ENCODE data around the gene OOSP1. TPM values are rescaled to one million over a fixed set of nuclear protein-coding genes. Genes with fewer than 3 reads are reported as not detected.
A peak's percentile ranks its signal among the peaks of the same experiment; 100 is the strongest.

The OOSP1 gene
- total RNA-seq, 3 donors from 2014 or later (not counting 1 experiment from before 2014, with no cell fraction given): 0.48 TPM; not detected in 2

DNA sequence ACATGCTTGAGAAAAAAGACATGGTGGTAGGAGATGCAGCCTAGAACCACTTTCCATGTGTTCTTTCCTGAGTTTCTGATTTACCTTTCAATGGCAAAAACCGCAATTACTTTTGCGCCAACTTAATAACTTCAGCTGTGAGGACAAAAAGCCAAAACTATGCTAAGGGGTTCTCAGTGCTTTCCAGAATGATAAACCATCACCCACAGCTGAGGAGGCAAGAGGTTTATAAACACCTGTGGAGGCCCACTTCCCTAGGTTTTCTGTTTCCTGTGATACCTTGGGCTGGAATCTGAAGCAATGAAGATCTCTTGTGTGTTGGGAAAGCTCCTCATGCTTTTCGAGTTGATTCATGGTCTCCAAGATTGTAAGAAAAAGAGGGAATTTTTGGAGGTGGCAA lies 25.5 kb downstream of the OOSP1 start, which contains the start of gene OOSP4A:
Gene OOSP4A, plus strand, starts transcription at position 301 of the 400 bp plus-strand sequence. Its CDS starts 0 bp downstream, at position 301.
- peaks cover 0 to 6% of the 10 kb centered on the region in 2 donors for H3K27me3 Mint-ChIP-seq (ENCODE audit: low read depth in 2 of 2)
- no peak within 1 kb of the TSS for H3K27ac Mint-ChIP-seq
- Histone ChIP-seq H3K36me3 (ENCODE audit: control insufficient read depth, insufficient read depth, low read length) (no peaks in the 10 kb centered on the region), H3K4me3 (ENCODE audit: low read length) (no peak within 1 kb of the TSS), H3K4me1 (ENCODE audit: control insufficient read depth, insufficient read depth, low read length) (no peaks in the 10 kb centered on the region), H3K27me3 (ENCODE audit: control insufficient read depth, insufficient read depth, low read length) (no peaks in the 10 kb centered on the region), H3K9me3 (ENCODE audit: control insufficient read depth, insufficient read depth, low read length) (no peaks in the 10 kb centered on the region), H3K27ac (ENCODE audit: low read length) (no peak within 1 kb of the TSS)
- no peaks in the 10 kb centered on the region for H3K9me3 Mint-ChIP-seq
- no peak within 1 kb of the TSS for H3K4me3 Mint-ChIP-seq
- intact Hi-C loops (cut with micrococcal nuclease): no loop called here
- DNase-seq (no peak), ATAC-seq (no peak)
- no peak for TF ChIP-seq CTCF (IDR thresholded peaks at IDR 0.05)
- 82% methylated on average over 3 of the region's 3 CpGs for WGBS (ENCODE audit: insufficient coverage)
- H3K4me1 Mint-ChIP-seq: no peaks in the 10 kb centered on the region
- H3K36me3 Mint-ChIP-seq: no peaks in the 10 kb centered on the region

GRCh38 chr11:59965424-59965823 lies 27.2 kb downstream of the OOSP1 start:
- H3K9me3 ChIP-seq (ENCODE audit: control insufficient read depth, insufficient read depth, low read length): no peaks in the 10 kb centered on the region
- Mint-ChIP-seq H3K27ac (no peak overlapping the region), H3K27me3 (ENCODE audit: low read depth in 2 of 2) (peaks cover 0 to 6% of the 10 kb centered on the region in 2 donors), H3K36me3 (no peaks in the 10 kb centered on the region), H3K4me3 (no peak overlapping the region), H3K9me3 (no peaks in the 10 kb centered on the region), H3K4me1 (no peaks in the 10 kb centered on the region)
- WGBS (ENCODE audit: insufficient coverage): 92% methylated on average over 6 of the region's 7 CpGs
- no peak for DNase-seq
- no peak for ATAC-seq
- TF ChIP-seq CTCF (IDR thresholded peaks at IDR 0.05): no peak
- H3K4me3 ChIP-seq (ENCODE audit: low read length): no peak overlapping the region
- no peaks in the 10 kb centered on the region for H3K4me1 ChIP-seq (ENCODE audit: control insufficient read depth, insufficient read depth, low read length)
- no peaks in the 10 kb centered on the region for H3K36me3 ChIP-seq (ENCODE audit: control insufficient read depth, insufficient read depth, low read length)
- no peaks in the 10 kb centered on the region for H3K27me3 ChIP-seq (ENCODE audit: control insufficient read depth, insufficient read depth, low read length)
- intact Hi-C loops (cut with micrococcal nuclease): no loop called here
- no peak overlapping the region for H3K27ac ChIP-seq (ENCODE audit: low read length)

DNA sequence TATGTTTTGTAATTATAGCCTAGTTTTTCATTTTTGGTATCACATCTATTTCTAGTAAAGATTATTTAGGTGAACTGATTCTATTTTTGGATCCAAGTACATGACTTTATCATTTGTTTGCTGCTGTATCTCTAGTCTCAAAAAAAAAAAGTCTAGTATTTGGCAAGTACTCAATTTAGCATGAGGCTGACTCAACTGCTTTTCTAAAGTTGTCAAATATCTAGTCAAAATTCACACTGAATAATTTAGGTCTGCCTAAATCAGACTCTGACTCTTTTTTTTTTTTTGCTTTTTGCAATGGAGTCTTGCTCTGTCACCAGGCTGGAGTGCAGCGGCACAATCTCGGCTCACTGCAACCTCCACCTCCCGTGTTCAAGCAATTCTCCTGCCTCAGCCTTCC lies 28.0 kb downstream of the OOSP1 start:
- DNase-seq: no peak
- no peak overlapping the region for H3K4me3 ChIP-seq (ENCODE audit: low read length)
- no peak for ATAC-seq
- no peak overlapping the region for H3K27ac ChIP-seq (ENCODE audit: low read length)
- H3K4me1 ChIP-seq (ENCODE audit: control insufficient read depth, insufficient read depth, low read length): no peaks in the 10 kb centered on the region
- Mint-ChIP-seq H3K27ac (no peak overlapping the region), H3K27me3 (ENCODE audit: low read depth in 2 of 2) (peaks cover 0 to 6% of the 10 kb centered on the region in 2 donors), H3K36me3 (no peaks in the 10 kb centered on the region), H3K9me3 (no peaks in the 10 kb centered on the region), H3K4me3 (no peak overlapping the region), H3K4me1 (no peaks in the 10 kb centered on the region)
- H3K9me3 ChIP-seq (ENCODE audit: control insufficient read depth, insufficient read depth, low read length): no peaks in the 10 kb centered on the region
- no peaks in the 10 kb centered on the region for H3K36me3 ChIP-seq (ENCODE audit: control insufficient read depth, insufficient read depth, low read length)
- no peaks in the 10 kb centered on the region for H3K27me3 ChIP-seq (ENCODE audit: control insufficient read depth, insufficient read depth, low read length)
- no peak for TF ChIP-seq CTCF (IDR thresholded peaks at IDR 0.05)
- WGBS (ENCODE audit: insufficient coverage): 88% methylated on average over 3 of the region's 3 CpGs
- intact Hi-C loops (cut with micrococcal nuclease): no loop called here

GRCh38 chr11:59967677-59968394 lies 29.6 kb downstream of the OOSP1 start:
- H3K36me3 ChIP-seq (ENCODE audit: control insufficient read depth, insufficient read depth, low read length): no peaks in the 10 kb centered on the region
- H3K9me3 Mint-ChIP-seq: no peaks in the 10 kb centered on the region
- TF ChIP-seq CTCF (IDR thresholded peaks at IDR 0.05): no peak
- H3K4me3 Mint-ChIP-seq: no peak overlapping the region
- no peak for DNase-seq
- H3K4me1 Mint-ChIP-seq: no peaks in the 10 kb centered on the region
- H3K27ac Mint-ChIP-seq: no peak overlapping the region
- no peaks in the 10 kb centered on the region for H3K9me3 ChIP-seq (ENCODE audit: control insufficient read depth, insufficient read depth, low read length)
- no peaks in the 10 kb centered on the region for H3K27me3 ChIP-seq (ENCODE audit: control insufficient read depth, insufficient read depth, low read length)
- no peak overlapping the region for H3K27ac ChIP-seq (ENCODE audit: low read length)
- H3K4me3 ChIP-seq (ENCODE audit: low read length): no peak overlapping the region
- H3K36me3 Mint-ChIP-seq: no peaks in the 10 kb centered on the region
- ATAC-seq: peak in 1 of 3 donors; percentile 61
- peaks cover 0 to 6% of the 10 kb centered on the region in 2 donors for H3K27me3 Mint-ChIP-seq (ENCODE audit: low read depth in 2 of 2)
- 78% methylated on average over 2 of the region's 3 CpGs for WGBS (ENCODE audit: insufficient coverage)
- no peaks in the 10 kb centered on the region for H3K4me1 ChIP-seq (ENCODE audit: control insufficient read depth, insufficient read depth, low read length)
- intact Hi-C loops (cut with micrococcal nuclease): no loop called here

Measured in natural killer cell (primary cell).